Measurements from ENCODE around the gene LCP2. TPM values are rescaled to one million over a fixed set of nuclear protein-coding genes. Genes with fewer than 3 reads are reported as not detected.
A peak's percentile ranks its signal among the peaks of the same experiment; 100 is the strongest.

Gene LCP2
- polyA plus RNA-seq, 1 donor, result 4.2 TPM

GRCh38 chr5:170315154-170315553 is 17.6 kb upstream of the LCP2 start:
- DNase-seq (ENCODE audit: low read depth), result peak; percentile 57

GRCh38 chr5:170314541-170315095 is 17.0 kb upstream of the LCP2 start:
- no peak for DNase-seq (ENCODE audit: low read depth)

GRCh38 chr5:170313816-170314215 is 16.2 kb upstream of the LCP2 start:
- no peak for DNase-seq (ENCODE audit: low read depth)

GRCh38 chr5:170313344-170313743 is 15.8 kb upstream of the LCP2 start:
- no peak for DNase-seq (ENCODE audit: low read depth)

GRCh38 chr5:170312666-170313065 is 15.1 kb upstream of the LCP2 start:
- DNase-seq (ENCODE audit: low read depth), result no peak

GRCh38 chr5:170312301-170312595 is 14.7 kb upstream of the LCP2 start:
- no peak for DNase-seq (ENCODE audit: low read depth)

GRCh38 chr5:170311511-170312300 is 14.1 kb upstream of the LCP2 start:
- DNase-seq (ENCODE audit: low read depth), result no peak

- no peak for DNase-seq (ENCODE audit: low read depth)
Observed at GRCh38 chr5:170310256-170310926, 12.8 kb upstream of the LCP2 start.

GRCh38 chr5:170308686-170309085 is 11.1 kb upstream of the LCP2 start:
- no peak for DNase-seq (ENCODE audit: low read depth)

GRCh38 chr5:170307575-170308465 is 10.2 kb upstream of the LCP2 start:
- peak; percentile 47 for DNase-seq (ENCODE audit: low read depth)

GRCh38 chr5:170306381-170306831 is 8.8 kb upstream of the LCP2 start:
- DNase-seq (ENCODE audit: low read depth), result no peak

GRCh38 chr5:170305646-170306025 is 8.1 kb upstream of the LCP2 start:
- no peak for DNase-seq (ENCODE audit: low read depth)

GRCh38 chr5:170305016-170305645 is 7.6 kb upstream of the LCP2 start:
- no peak for DNase-seq (ENCODE audit: low read depth)

GRCh38 chr5:170303549-170303948 is 6.0 kb upstream of the LCP2 start:
- no peak for DNase-seq (ENCODE audit: low read depth)

- peak; percentile 52 for DNase-seq (ENCODE audit: low read depth)
Observed at GRCh38 chr5:170302653-170303501, 5.3 kb upstream of the LCP2 start.

- no peak for DNase-seq (ENCODE audit: low read depth)
Observed at GRCh38 chr5:170301981-170302652, 4.5 kb upstream of the LCP2 start.

- no peak for DNase-seq (ENCODE audit: low read depth)
Observed at GRCh38 chr5:170301149-170301548, 3.6 kb upstream of the LCP2 start.

GRCh38 chr5:170300361-170301013 is 2.9 kb upstream of the LCP2 start:
- DNase-seq (ENCODE audit: low read depth), result no peak

GRCh38 chr5:170296935-170297588 is 515 bp downstream of the LCP2 start:
- DNase-seq (ENCODE audit: low read depth), result no peak
